GM23338 (cell line): ENCODE results near the gene RYR3. TPM values are rescaled to one million over a fixed set of nuclear protein-coding genes. Genes with fewer than 3 reads are reported as not detected.

Experiments used
- ATAC-seq: fragments of 200-7000 bp; cut with Tn5 transposase; 3 replicates; pipeline ENCODE4 v1.9.1; 2020
- DNase-seq: peaks from one replicate; pipeline ENCODE4 v3.0.0-alpha.2; 2015; ENCODE audit warnings: low spot score
- H2AFZ ChIP-seq: fragments of 200-600 bp; sonication (generic); 2 replicates; pipeline ENCODE4 v1.8.0; 2016; ENCODE audit warnings: antibody characterized with exemption, mild to moderate bottlenecking, moderate library complexity
- H3F3A ChIP-seq: fragments of 200-600 bp; sonication (generic); replicated peaks from 2 replicates; pipeline ENCODE4 v1.8.0; 2017; ENCODE audit warnings: antibody characterized with exemption, mixed run types, low read depth
- H3K27ac ChIP-seq: fragments of 200-600 bp; sonication (generic); 2 replicates; pipeline ENCODE4 v1.6.1; 2016; ENCODE audit warnings: low read depth
- H3K27me3 ChIP-seq: fragments of 200-600 bp; sonication (generic); 2 replicates; pipeline ENCODE4 v1.8.0; 2016; ENCODE audit warnings: mild to moderate bottlenecking, mixed run types, moderate library complexity; ENCODE audit not compliant: insufficient read depth
- H3K36me3 ChIP-seq: fragments of 200-600 bp; sonication (generic); 2 replicates; pipeline ENCODE4 v1.8.0; 2016; ENCODE audit warnings: mild to moderate bottlenecking; ENCODE audit not compliant: insufficient read depth
- H3K4me1 ChIP-seq: fragments of 200-600 bp; sonication (generic); 2 replicates; pipeline ENCODE4 v1.8.0; 2016; ENCODE audit warnings: mild to moderate bottlenecking, moderate library complexity; ENCODE audit not compliant: insufficient read depth
- H3K4me2 ChIP-seq: fragments of 200-600 bp; sonication (generic); 2 replicates; pipeline ENCODE4 v1.7.1; 2017; ENCODE audit warnings: mixed run types
- H3K4me3 ChIP-seq: fragments of 200-600 bp; sonication (generic); 2 replicates; pipeline ENCODE4 v1.6.1; 2016; ENCODE audit warnings: mixed run types
- H3K79me2 ChIP-seq: fragments of 200-600 bp; sonication (generic); replicated peaks from 2 replicates; pipeline ENCODE4 v1.8.0; 2017; ENCODE audit warnings: mild to moderate bottlenecking; ENCODE audit not compliant: insufficient read depth
- H3K9me2 ChIP-seq: fragments of 200-600 bp; sonication (generic); 2 replicates; pipeline ENCODE4 v1.8.0; 2017; ENCODE audit not compliant: insufficient read depth
- H4K20me1 ChIP-seq: fragments of 200-600 bp; sonication (generic); replicated peaks from 2 replicates; pipeline ENCODE4 v1.8.0; 2017; ENCODE audit warnings: mild to moderate bottlenecking; ENCODE audit not compliant: insufficient read depth
- H3K27ac Mint-ChIP-seq: 2 replicates; pipeline ENCODE4 v1.8.0; 2020; ENCODE audit warnings: inconsistent platforms, mild to moderate bottlenecking, moderate library complexity, mixed read lengths
- H3K27me3 Mint-ChIP-seq: 3 replicates; pipeline ENCODE4 v1.8.0; 2022; ENCODE audit warnings: low read depth, mild to moderate bottlenecking, moderate library complexity, mixed read lengths, inconsistent platforms; ENCODE audit not compliant: insufficient read depth, poor library complexity
- H3K36me3 Mint-ChIP-seq: 3 replicates; pipeline ENCODE4 v1.8.0; 2021; ENCODE audit warnings: low read depth, mild to moderate bottlenecking, inconsistent platforms, moderate library complexity, mixed read lengths
- H3K4me1 Mint-ChIP-seq: 3 replicates; pipeline ENCODE4 v1.8.0; 2020; ENCODE audit warnings: mild to moderate bottlenecking, inconsistent platforms, mixed read lengths
- H3K4me3 Mint-ChIP-seq: 3 replicates; pipeline ENCODE4 v1.8.0; 2021; ENCODE audit warnings: moderate library complexity, mild to moderate bottlenecking, inconsistent platforms, mixed read lengths
- H3K9me3 Mint-ChIP-seq: 3 replicates; pipeline ENCODE4 v1.8.0; 2020; ENCODE audit warnings: moderate library complexity, mild to moderate bottlenecking, inconsistent platforms, mixed read lengths
- ETS1 ChIP-seq: IDR thresholded peaks from 2 replicates; pipeline ENCODE4 v1.6.1; 2016; ENCODE audit warnings: antibody characterized with exemption
- JUNB ChIP-seq: IDR thresholded peaks from one replicate; pipeline ENCODE4 v1.6.1; 2016; ENCODE audit warnings: antibody characterized with exemption; ENCODE audit not compliant: unreplicated experiment
- NANOG ChIP-seq: IDR thresholded peaks from 2 replicates; pipeline ENCODE4 v1.6.1; 2016; ENCODE audit warnings: antibody characterized with exemption, borderline replicate concordance
- POLR2AphosphoS5 ChIP-seq: IDR thresholded peaks from 2 replicates; pipeline ENCODE4 v1.6.1; 2016; ENCODE audit warnings: antibody characterized with exemption, low read depth
- ZNF114 ChIP-seq: fragments of 250-450 bp; sonication (Bioruptor Pico); IDR thresholded peaks from 2 replicates; pipeline ENCODE4 v1.5.0; 2020; ENCODE audit warnings: mild to moderate bottlenecking, moderate library complexity
- ZNF331 ChIP-seq: fragments of 250-450 bp; sonication (Bioruptor Pico); IDR thresholded peaks from 2 replicates; pipeline ENCODE4 v1.5.0; 2020; ENCODE audit warnings: low read depth, mild to moderate bottlenecking, moderate library complexity
- polyA plus RNA-seq: library from polyadenylated mRNA; unstranded; fragments of >200 nt; fragmentation: Nextera tagmentation; extraction: Ambion mirVana; gene quantifications from 2 replicates; pipeline ENCODE4 v1.2.1, GENCODE V29; 2016
- total RNA-seq: library from RNA; depleted of rRNA; stranded (reverse); fragments of >200 nt; shearing (Covaris generic); gene quantifications from 2 replicates; pipeline ENCODE4 v1.2.3, GENCODE V29; 2014
- TF ChIP-seq, protein P1 (sequence below): fragments of 250-450 bp; sonication (Bioruptor Pico); IDR thresholded peaks from 2 replicates; pipeline ENCODE4 v1.5.0; 2020; ENCODE audit warnings: mild to moderate bottlenecking, moderate library complexity
- TF ChIP-seq, protein P2 (sequence below), 2 experiments: fragments of 200-600 bp in 1 of 2; sonication (generic) in 1 of 2; conservative IDR thresholded peaks; 2 replicates each; pipeline versions ENCODE4 v1.5.1 to v1.6.1; 2016 to 2017; ENCODE audit warnings: antibody characterized with exemption in 2 of 2, low read depth in 2 of 2, mild to moderate bottlenecking in 2 of 2, moderate library complexity in 1 of 2

Gene RYR3
- total and polyA plus RNA-seq, 2 experiments from 2014 or later = 1.1 to 1.2 TPM

DNA sequence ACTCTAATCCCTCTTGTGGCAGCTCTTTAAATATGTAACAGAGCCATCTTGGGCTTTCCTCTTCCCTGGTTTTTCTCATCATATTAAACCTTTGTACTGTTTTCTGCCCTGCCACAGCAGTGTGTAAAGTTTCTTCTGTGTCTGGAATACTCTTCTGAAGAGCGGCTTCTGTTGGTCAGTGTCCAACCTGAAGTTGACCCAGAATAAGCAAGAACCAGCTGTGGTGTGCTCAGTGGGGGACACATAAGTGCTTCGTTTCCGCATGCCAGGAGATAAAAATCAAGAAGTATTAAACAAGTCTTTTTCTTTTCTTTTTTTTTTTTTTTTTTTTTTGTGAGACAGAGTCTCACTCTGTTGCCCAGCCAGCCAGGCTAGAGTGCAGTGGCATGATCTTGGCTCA, 484.3 kb downstream of the RYR3 start (continued):
- TF ChIP-seq, protein P1, sequence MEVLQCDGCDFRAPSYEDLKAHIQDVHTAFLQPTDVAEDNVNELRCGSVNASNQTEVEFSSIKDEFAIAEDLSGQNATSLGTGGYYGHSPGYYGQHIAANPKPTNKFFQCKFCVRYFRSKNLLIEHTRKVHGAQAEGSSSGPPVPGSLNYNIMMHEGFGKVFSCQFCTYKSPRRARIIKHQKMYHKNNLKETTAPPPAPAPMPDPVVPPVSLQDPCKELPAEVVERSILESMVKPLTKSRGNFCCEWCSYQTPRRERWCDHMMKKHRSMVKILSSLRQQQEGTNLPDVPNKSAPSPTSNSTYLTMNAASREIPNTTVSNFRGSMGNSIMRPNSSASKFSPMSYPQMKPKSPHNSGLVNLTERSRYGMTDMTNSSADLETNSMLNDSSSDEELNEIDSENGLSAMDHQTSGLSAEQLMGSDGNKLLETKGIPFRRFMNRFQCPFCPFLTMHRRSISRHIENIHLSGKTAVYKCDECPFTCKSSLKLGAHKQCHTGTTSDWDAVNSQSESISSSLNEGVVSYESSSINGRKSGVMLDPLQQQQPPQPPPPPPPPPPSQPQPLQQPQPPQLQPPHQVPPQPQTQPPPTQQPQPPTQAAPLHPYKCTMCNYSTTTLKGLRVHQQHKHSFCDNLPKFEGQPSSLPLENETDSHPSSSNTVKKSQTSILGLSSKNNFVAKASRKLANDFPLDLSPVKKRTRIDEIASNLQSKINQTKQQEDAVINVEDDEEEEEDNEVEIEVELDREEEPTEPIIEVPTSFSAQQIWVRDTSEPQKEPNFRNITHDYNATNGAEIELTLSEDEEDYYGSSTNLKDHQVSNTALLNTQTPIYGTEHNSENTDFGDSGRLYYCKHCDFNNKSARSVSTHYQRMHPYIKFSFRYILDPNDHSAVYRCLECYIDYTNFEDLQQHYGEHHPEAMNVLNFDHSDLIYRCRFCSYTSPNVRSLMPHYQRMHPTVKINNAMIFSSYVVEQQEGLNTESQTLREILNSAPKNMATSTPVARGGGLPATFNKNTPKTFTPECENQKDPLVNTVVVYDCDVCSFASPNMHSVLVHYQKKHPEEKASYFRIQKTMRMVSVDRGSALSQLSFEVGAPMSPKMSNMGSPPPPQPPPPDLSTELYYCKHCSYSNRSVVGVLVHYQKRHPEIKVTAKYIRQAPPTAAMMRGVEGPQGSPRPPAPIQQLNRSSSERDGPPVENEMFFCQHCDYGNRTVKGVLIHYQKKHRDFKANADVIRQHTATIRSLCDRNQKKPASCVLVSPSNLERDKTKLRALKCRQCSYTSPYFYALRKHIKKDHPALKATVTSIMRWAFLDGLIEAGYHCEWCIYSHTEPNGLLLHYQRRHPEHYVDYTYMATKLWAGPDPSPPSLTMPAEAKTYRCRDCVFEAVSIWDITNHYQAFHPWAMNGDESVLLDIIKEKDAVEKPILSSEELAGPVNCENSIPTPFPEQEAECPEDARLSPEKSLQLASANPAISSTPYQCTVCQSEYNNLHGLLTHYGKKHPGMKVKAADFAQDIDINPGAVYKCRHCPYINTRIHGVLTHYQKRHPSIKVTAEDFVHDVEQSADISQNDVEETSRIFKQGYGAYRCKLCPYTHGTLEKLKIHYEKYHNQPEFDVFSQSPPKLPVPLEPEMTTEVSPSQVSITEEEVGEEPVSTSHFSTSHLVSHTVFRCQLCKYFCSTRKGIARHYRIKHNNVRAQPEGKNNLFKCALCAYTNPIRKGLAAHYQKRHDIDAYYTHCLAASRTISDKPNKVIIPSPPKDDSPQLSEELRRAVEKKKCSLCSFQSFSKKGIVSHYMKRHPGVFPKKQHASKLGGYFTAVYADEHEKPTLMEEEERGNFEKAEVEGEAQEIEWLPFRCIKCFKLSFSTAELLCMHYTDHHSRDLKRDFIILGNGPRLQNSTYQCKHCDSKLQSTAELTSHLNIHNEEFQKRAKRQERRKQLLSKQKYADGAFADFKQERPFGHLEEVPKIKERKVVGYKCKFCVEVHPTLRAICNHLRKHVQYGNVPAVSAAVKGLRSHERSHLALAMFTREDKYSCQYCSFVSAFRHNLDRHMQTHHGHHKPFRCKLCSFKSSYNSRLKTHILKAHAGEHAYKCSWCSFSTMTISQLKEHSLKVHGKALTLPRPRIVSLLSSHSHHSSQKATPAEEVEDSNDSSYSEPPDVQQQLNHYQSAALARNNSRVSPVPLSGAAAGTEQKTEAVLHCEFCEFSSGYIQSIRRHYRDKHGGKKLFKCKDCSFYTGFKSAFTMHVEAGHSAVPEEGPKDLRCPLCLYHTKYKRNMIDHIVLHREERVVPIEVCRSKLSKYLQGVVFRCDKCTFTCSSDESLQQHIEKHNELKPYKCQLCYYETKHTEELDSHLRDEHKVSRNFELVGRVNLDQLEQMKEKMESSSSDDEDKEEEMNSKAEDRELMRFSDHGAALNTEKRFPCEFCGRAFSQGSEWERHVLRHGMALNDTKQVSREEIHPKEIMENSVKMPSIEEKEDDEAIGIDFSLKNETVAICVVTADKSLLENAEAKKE (CRISPR knock-in tag) = no peak
- TF ChIP-seq ZNF114 (CRISPR knock-in tag) = no peak
- TF ChIP-seq JUNB = no peak
- no peak for TF ChIP-seq POLR2AphosphoS5

DNA sequence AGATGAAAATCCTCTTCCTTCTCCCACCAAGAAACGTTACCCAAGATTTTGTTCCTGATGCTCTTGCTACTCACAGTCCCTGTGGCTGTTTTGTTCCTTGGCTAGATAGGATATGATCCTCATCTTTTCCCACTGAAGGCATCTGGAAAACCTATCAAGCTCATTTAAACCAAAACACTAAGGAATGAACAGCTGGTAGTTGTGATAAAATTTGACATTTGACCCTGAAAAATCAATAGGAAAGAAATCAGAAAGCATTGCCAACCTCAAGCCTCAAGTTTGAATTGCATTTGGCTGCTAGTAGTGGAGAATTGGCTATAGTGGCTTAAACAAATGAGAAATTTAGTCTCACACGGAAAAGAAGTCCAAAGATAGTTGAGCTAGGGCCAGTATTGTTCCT, 486.9 kb downstream of the RYR3 start:
- H3K4me1 ChIP-seq = 0 out of 2 replicates have a peak, but pooled peaks cover 4% of the 10 kb centered on the region
- H2AFZ ChIP-seq = no peak overlapping the region
- H3K4me1 Mint-ChIP-seq = peaks cover 10% of the 10 kb centered on the region; the same call in 2 of the 3 replicates
- no peaks in the 10 kb centered on the region for H3F3A ChIP-seq
- no peak overlapping the region for H3K4me2 ChIP-seq
- H3K36me3 ChIP-seq = no peaks in the 10 kb centered on the region
- no peak overlapping the region for H3K27ac ChIP-seq
- H4K20me1 ChIP-seq = no peaks in the 10 kb centered on the region
- H3K27me3 Mint-ChIP-seq = no peaks in the 10 kb centered on the region
- no peak overlapping the region for H3K4me3 Mint-ChIP-seq
- no peaks in the 10 kb centered on the region for H3K36me3 Mint-ChIP-seq
- H3K79me2 ChIP-seq = no peaks in the 10 kb centered on the region
- H3K9me2 ChIP-seq = 0 out of 2 replicates have a peak, but pooled peaks cover 6% of the 10 kb centered on the region
- no peaks in the 10 kb centered on the region for H3K9me3 Mint-ChIP-seq
- H3K27me3 ChIP-seq = no peaks in the 10 kb centered on the region
- no peak for ATAC-seq
- no peak for DNase-seq
- no peak overlapping the region for H3K4me3 ChIP-seq
- H3K27ac Mint-ChIP-seq = no peak overlapping the region
- TF ChIP-seq ETS1 (no peak), ZNF331 (CRISPR knock-in tag) (no peak), POLR2AphosphoS5 (no peak), NANOG (no peak)
- TF ChIP-seq, protein P2, sequence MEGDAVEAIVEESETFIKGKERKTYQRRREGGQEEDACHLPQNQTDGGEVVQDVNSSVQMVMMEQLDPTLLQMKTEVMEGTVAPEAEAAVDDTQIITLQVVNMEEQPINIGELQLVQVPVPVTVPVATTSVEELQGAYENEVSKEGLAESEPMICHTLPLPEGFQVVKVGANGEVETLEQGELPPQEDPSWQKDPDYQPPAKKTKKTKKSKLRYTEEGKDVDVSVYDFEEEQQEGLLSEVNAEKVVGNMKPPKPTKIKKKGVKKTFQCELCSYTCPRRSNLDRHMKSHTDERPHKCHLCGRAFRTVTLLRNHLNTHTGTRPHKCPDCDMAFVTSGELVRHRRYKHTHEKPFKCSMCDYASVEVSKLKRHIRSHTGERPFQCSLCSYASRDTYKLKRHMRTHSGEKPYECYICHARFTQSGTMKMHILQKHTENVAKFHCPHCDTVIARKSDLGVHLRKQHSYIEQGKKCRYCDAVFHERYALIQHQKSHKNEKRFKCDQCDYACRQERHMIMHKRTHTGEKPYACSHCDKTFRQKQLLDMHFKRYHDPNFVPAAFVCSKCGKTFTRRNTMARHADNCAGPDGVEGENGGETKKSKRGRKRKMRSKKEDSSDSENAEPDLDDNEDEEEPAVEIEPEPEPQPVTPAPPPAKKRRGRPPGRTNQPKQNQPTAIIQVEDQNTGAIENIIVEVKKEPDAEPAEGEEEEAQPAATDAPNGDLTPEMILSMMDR (conservative IDR thresholded peaks at IDR 0.05; ENCODE audit: low read depth in 2 of 2) = no peak
